HG03060 (cell line): Measurements from ENCODE around the gene ID1.
"Not testable (repeated sequence)": the region's sequence is repeated elsewhere in the genome, so short reads cannot be mapped to it uniquely, and the experiment has no call there.

ENCODE experiments used
- ATAC-seq: cut with Tn5 transposase; IDR thresholded peaks from one replicate; pipeline ENCODE4 v1.9.1; 2021; ENCODE audit warnings: low read depth, moderate number of reproducible peaks; ENCODE audit not compliant: unreplicated experiment

The ID1 gene

GRCh38 chr20:31630187-31630790 is 25.2 kb downstream of the ID1 start:
- no peak for ATAC-seq

DNA sequence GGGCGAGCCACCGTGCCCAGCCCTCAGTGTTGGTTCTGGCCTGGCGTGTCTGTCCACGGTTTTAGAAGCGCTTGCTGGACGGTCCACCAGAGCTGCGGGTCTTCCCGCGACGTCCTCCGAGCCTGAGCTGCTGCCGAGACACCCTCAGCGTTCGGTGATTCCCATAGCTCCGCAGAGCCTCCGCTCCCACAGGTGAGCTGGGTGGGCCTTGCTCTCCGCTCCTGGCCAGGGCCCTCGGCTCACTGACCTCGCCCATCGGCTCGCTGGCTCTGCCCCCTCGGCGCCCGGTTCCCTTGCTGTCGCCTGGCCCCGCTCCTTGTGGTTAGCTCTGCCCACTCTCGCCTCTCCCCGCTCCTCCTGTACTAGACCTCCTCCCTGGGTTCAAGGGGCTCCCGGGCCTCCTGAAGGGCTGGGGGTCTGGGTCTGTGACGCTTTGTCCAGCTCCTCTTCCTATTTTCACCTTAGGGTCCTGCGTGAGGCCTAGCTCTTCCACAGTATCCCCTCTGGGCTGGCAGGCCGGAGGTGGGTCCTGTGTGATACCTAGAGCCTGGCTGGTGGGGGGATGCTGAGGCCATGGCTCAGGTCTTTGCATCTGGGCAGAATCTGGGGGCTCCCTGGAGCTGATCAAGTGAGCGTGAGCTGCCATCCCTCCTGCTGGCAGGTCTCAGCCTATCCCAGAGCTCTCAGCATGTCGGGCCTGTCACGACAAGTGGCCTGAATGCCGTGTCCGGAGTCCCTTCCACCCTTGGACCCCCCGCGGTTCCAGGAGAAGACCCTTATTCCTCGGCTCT is 27.7 kb downstream of the ID1 start:
- no peak for ATAC-seq

GRCh38 chr20:31633339-31633914 is 28.3 kb downstream of the ID1 start:
- no peak for ATAC-seq

DNA sequence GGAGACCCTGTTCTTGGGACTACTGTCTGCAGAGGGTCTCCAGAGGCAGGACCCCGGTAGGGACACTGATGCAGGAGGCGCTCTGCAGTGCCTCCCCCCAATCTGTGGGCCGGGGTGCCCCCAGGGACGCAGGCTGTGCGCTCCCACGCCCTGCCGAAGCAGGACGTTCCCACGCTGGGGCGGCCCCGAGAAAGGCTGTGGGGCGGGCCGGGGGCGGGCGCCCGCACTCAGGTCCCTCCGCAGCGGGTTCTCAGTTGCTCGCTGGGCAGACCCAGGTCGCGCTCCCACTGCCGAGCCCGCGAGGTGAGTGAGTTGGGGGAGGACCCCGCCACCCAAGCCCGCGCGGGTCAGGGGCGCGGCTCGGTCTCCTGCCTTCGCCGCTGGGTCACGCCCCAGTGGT is 32.6 kb downstream of the ID1 start, which contains the start of gene COX4I2:
TSS of gene COX4I2 (plus strand) at position 253 of the 400 bp plus-strand sequence. CDS start 1,106 bp downstream, outside the sequence.
- no peak for ATAC-seq

GRCh38 chr20:31638317-31638716 is 33.2 kb downstream of the ID1 start:
- ATAC-seq = no peak

- ATAC-seq = no peak
Observed at GRCh38 chr20:31638816-31639215, 33.7 kb downstream of the ID1 start.

DNA sequence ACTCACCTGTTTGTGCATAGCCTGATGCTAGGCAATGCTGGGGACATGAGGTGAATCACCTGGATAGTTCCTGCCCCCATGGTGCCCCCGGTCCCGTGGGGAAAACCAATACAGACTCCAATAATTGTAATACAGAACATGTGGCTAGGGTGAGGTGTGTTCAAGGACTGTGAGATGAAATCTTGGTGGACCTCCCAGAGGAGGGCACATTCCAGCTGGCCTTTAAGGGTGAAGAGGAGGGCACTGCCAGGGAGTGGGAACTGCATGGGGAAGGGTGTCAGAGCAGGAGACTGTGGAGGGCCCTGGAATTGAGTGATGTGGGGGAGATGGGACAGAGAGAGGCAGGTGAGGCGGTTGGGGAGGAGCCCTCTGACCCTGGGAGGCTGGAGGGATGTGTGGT is 35.2 kb downstream of the ID1 start:
- no peak for ATAC-seq

DNA sequence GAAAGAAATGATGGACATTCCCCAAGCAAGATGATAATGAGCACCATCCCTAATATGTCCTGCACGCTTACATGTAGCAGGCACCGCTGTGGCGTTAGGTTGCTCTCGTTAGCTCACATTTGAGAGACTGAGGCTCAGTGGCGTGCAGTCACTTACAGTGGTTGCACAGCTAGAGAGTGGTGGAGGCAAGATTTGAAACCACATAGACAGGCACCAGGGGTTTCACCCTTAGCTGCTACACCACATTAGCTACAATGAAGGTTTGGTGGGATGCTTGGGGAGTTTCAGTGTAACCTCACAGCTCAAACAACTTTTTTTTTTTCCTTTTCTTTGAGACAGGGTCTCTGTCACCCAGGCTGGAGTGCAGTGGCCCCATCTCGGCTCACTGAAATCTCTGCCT is 36.3 kb downstream of the ID1 start:
- no peak for ATAC-seq

DNA sequence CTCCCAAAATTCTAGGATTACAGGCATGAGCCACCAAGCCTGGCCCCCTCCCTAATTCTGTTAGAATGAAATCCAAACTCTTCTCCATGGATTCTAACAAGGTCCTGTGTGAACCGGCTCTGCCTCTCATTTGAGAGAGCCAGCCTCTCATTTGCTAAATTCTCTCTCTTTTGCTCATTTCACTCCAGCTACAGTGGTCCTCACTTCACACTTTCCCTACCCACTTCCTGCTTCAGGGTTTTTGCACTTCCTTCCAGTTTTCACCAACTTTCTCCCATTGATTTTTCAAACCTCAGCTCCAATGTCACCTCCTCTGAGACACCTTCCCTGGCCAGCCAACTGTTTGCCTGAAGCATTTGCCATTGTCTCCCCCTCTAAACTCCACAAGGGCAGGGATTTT is 37.7 kb downstream of the ID1 start:
- ATAC-seq = no peak

GRCh38 chr20:31643522-31643921 is 38.4 kb downstream of the ID1 start:
- ATAC-seq = no peak

DNA sequence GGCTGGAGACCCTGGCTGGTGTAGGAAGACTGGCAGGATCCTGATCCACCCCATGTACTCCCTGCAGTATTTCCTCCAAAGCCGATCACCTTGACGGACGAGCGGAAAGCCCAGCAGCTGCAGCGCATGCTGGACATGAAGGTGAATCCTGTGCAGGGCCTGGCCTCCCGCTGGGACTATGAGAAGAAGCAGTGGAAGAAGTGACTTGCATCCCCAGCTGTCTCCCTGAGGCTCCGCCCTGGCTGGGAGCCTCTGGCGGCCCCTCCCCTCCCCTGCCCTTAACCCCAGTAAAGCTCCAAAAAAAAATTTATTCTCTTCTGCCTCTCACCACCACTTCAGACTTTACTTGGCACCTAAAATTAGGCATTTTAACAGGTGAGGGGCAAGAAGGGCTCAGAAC is 39.6 kb downstream of the ID1 start:
- no peak for ATAC-seq

DNA sequence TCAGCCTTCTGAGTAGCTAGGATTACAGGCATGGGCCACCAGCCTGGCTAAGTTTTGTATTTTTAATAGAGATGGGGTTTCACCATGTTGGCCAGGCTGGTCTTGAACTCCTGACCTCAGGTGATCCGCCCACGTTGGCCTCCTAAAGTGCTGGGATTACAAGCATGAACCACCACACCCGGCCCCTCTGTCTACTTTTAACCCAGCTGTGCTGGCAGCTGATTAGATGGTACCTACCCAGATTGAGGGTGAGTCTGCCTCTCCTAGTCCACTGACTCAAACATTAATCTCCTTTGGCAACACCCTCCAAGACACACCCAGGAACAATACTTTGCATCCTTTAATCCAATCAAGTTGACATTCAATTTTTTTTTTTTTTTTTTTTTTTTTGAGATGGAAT is 43.0 kb downstream of the ID1 start:
- not testable (repeated sequence) for ATAC-seq

- ATAC-seq = no peak
Observed at GRCh38 chr20:31652917-31653396, 47.9 kb downstream of the ID1 start.

DNA sequence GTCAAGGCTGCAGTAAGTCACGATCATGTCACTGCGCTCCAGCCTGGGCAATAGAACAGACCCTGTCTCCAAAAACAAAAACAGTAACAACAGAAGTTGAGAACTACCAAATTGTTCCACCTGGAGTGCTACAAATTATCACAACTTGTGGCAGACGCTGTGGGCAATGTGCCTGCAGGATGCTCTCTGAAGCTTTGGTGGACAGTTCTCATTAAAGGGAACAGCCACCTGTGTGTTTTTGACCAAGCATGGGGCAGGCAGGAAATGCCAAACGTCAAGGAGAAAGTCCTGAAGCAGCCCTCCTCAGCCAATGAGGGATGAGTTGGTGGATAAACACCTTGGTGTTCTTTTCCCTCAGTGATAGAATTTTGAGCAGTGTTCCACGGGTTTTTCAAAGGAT is 48.5 kb downstream of the ID1 start:
- ATAC-seq = no peak

GRCh38 chr20:31654534-31654933 is 49.4 kb downstream of the ID1 start:
- ATAC-seq = no peak
